ENCODE measurements around the gene KRT72. TPM values are rescaled to one million over a fixed set of nuclear protein-coding genes. Genes with fewer than 3 reads are reported as not detected.

KRT72 gene
- total RNA-seq, 1 experiment from 2014 or later = not detected

- Histone ChIP-seq H3K79me1 (ENCODE audit: insufficient read depth, low read depth, low read length, poor library complexity, severe bottlenecking) (no peaks in the 10 kb centered on the region), H2BK12ac (ENCODE audit: insufficient read length, low read depth, low read length) (no peak overlapping the region), H2BK15ac (ENCODE audit: low read depth, low read length) (no peak overlapping the region), H3K27me3 (ENCODE audit: insufficient read depth, low read length) (no peaks in the 10 kb centered on the region), H3K56ac (ENCODE audit: insufficient read length, low read depth, low read length) (no peak overlapping the region), H4K5ac (ENCODE audit: insufficient read length, low read depth, low read length) (no peak overlapping the region), H3K79me2 (ENCODE audit: insufficient read depth, low read length) (no peaks in the 10 kb centered on the region), H4K8ac (replicated peaks; ENCODE audit: insufficient read length, low read depth, low read length) (no peak overlapping the region), H2BK20ac (ENCODE audit: low read depth, low read length, poor library complexity, severe bottlenecking) (no peak overlapping the region), H4K20me1 (ENCODE audit: control insufficient read depth, insufficient read depth, insufficient read length) (no peaks in the 10 kb centered on the region), H4K91ac (ENCODE audit: insufficient read length, low read depth, low read length) (no peak overlapping the region), H3K4ac (ENCODE audit: low read depth, low read length) (no peak overlapping the region), H3K27ac (ENCODE audit: insufficient read length, low read depth, low read length) (no peak overlapping the region), H3K23ac (ENCODE audit: insufficient read length, low read depth, low read length) (no peak overlapping the region), H3K4me1 (ENCODE audit: insufficient read depth, low read length) (no peaks in the 10 kb centered on the region), H3K9ac (ENCODE audit: extremely low read depth, insufficient read length, low read length) (no peak overlapping the region), H3K9me3 (ENCODE audit: control insufficient read depth, low read depth, low read length) (no peaks in the 10 kb centered on the region), H3K18ac (ENCODE audit: insufficient read length, low read depth, low read length) (no peak overlapping the region), H2BK120ac (ENCODE audit: low read depth, low read length, poor library complexity, severe bottlenecking) (no peak overlapping the region), H3K4me2 (ENCODE audit: insufficient read depth, insufficient read length, low read length) (no peak overlapping the region), H3K23me2 (ENCODE audit: insufficient read length, low read depth, low read length, poor library complexity, severe bottlenecking) (no peaks in the 10 kb centered on the region), H2AFZ (ENCODE audit: low read length) (no peak overlapping the region), H3T11ph (ENCODE audit: low read length) (no peak overlapping the region), H3K14ac (ENCODE audit: insufficient read depth, low read length) (no peak overlapping the region; the same call in 1 of the 2 replicates), H2AK5ac (ENCODE audit: insufficient read length, low read length) (no peak overlapping the region), H2BK5ac (ENCODE audit: insufficient read length, low read length) (no peak overlapping the region)
- H3K9me3 Mint-ChIP-seq = no peaks in the 10 kb centered on the region
- H3K27me3 Mint-ChIP-seq (ENCODE audit: low read depth) = peaks cover 26% of the 10 kb centered on the region
- WGBS (ENCODE audit: extremely low coverage, insufficient read length, low lambda C conversion rate) = no CpG with 5 or more reads among the region's 10 CpGs
- no peak overlapping the region for H3K4me3 Mint-ChIP-seq
- H3K36me3 Mint-ChIP-seq (ENCODE audit: insufficient read depth in 1 of 3, low read depth in 3 of 3) = no peaks in the 10 kb centered on the region
- no peak for TF ChIP-seq CTCF (conservative IDR thresholded peaks at IDR 0.05)
- DNase-seq = peak; percentile 9
- no peak overlapping the region for H3K27ac Mint-ChIP-seq
- H3K4me1 Mint-ChIP-seq = peaks cover 0 to 2% of the 10 kb centered on the region in 2 experiments; a peak in 1 of 4 replicates
Observed at GRCh38 chr12:52643233-52644077, 42.2 kb upstream of the KRT72 start.

Data from H9 (cell line).